Endothelial cell of hepatic sinusoid (primary cell): ENCODE results near the gene CYP26A1.

Source experiments
- in situ Hi-C: cut with HindIII; loops from 2 replicates; pipeline ENCODE4 v1.10.0; 2017; ENCODE audit warnings: low sequenced_read_pairs

Gene CYP26A1

DNA sequence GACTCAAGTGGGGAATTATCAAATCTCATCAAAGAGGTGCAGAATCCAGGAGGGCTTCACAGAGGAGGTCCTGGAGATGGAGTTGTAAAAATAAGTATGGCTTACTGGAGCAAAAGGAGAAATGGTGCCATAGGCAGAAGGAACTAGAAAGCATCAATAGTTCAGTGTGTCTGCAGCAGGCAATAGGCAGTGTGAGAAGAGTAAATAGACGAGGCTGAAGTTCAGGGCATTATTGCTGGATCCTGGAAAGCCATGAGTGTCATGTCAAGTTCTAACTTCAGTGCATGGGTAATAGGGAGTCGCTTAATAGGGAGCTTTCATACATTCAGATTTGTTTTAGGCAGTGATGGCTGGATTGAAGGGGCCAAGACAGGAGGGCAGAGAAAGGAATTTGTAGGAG lies 39.3 kb downstream of the CYP26A1 start:
- in situ Hi-C loops = loop anchor here (25.0 kb wide), 1 partner anchor 399 kb away; no protein-coding TSS in a partner anchor

DNA sequence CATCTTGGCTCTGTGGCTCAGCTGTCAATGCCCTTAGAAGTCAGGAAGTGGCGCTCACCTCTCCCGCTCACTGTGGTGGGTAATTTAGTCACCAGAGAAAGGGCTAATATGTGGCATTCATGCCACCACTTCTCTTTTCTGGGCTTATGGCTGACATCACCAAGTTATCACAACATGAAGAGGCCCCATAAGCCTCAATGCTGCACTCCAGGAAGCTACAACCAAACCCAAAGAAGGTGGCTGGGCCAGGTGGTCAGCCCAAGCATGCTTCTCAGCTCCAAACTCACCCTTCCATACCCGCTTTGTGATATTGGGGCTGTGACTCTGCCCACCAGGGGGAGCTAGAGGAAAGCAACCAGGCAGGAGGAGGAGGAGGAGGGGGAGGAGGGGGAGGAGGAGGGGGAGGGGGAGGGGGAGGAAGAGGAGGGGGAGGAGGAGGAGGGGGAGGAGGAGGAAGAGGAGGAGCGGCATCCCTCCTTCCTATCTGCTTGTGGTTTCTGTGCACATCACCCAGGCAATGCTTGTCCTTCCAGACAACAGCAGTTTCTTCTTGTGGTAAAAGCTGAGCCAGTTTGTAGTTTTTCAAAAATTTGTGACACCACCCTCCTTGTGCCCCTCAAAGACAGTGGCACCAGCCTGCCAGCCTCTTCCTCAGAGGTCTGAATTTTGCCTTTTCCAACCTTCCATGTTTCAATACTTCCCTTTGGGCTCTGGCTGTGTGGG lies 42.1 kb downstream of the CYP26A1 start:
- in situ Hi-C loops = loop anchor here (5.0 to 25.0 kb wide), 2 partner anchors 49 to 396 kb away; no protein-coding TSS in a partner anchor

DNA sequence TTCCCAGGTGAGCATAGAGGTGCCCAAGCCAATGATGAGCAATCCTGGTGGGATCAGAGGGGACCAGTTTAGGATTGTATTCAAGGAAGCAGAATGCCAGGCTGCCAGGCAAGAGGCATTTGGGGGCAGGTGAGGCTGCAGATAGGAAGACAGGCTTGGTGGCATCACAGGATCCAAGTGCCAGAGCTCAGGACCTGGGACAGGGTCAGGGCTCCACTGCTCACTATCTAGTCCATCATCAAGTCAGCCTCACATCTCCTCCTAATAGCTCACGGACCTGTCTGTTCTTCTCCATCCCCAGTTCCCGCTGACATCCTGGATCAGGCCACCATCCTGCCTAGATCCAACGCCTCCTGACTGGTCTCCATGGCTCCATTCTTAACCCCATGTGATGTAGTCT lies 47.6 kb downstream of the CYP26A1 start:
- in situ Hi-C loops = loop anchor here (5.0 to 25.0 kb wide), 3 partner anchors 76 to 391 kb away; no protein-coding TSS in a partner anchor

DNA sequence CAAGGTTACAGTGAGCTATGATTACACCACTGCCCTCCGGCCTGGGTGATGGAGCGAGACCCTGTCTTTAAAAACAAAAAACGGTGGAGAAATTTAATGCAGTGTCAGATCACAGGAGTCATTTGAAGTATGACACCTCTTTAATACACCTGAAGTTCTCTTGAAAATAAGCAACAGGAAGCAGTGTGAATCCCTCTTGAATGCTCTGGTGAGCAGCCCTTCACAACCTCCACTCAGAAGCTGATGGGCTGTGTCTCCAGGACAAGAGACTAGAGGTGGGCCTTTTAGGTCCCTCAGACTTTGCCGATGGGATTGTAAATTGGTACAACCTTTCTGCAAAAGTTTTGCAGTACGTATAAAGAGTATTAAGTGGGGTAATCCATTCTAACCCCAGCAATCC lies 50.1 kb downstream of the CYP26A1 start:
- in situ Hi-C loops = loop anchor here (5.0 to 25.0 kb wide), 3 partner anchors 74 to 389 kb away; no protein-coding TSS in a partner anchor

DNA sequence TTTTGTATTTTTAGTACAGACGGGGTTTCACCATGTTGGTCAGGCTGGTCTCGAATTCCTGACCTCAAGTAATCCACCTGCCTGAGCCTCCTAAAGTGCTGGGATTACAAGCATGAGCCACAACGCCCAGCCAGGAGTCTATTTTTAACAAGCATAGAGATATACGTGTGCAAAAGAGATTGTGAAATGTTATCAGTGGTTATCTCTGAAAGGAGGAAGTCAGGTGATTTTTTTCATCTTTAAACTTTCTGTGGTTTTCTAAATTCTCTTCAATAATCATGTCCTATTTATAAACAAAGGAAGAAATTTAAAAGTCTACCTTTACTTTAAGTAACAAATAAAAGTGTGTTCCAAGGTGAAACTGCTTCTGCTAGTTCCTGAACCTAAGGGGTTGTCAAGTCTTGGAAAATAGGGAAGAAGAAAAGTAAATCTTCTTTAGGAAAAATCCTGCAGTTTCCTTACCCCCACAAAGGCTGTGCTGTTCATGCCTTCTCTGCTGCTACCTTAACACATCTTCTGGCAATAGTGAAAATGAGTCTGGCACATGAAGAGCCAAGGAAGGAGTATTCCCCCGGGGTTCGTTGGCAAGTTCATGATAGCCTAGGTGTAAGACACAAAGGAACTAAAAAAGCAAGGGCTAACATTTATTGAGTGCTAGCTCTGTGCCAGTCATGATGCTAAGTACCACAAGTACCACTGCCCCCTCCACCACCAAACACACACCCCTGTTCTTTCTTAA lies 51.1 kb downstream of the CYP26A1 start:
- in situ Hi-C loops = loop anchor here (5.0 to 25.0 kb wide), 3 partner anchors 73 to 388 kb away; no protein-coding TSS in a partner anchor

DNA sequence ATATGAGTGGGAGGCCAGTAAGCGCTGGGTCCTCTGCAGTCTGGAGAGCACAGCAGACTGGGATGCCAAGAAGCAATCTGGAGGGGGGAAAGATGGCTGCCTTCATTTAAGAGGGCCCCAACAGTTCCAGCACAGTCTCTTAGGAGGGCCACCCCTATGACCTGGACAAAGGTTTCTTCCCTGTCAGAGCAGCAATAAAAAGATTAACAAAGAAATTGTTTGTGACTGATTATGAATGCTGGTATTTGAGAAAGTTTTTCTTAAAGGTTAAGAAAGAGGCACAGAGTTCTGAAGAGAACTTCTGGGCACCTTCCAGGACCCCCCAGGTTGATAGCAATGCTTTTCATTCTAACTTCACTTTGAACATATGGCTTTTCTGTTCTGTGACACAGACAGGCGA lies 52.3 kb downstream of the CYP26A1 start:
- in situ Hi-C loops = no loop called here

DNA sequence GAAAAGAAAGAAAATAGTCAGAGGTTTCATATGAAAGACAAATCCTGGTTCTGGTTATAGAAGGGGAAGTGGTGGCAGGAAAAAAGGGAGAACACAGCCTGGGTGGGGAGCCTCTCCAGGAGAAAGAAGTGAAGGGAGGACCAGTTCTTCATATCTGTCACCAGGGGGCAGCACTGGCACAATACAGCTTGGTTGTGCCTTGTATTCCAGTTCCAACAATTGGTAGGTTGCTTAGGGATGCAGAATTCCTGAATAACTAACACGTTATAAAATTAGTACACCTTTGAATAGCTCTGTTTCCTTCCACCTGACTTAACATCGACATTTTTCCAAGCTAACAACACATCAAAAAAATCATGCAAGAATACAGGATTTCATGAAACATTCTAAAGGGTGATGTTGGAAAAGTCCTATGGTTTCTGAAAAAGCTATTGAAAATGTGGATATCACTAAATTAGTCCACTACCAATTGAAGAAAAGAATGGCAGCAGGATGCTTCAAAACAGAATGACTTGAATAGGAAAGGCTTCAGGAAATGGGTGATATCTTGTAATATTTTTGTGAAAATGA lies 52.9 kb downstream of the CYP26A1 start:
- in situ Hi-C loops = no loop called here
